Measurements from ENCODE around the gene ARRB2. TPM values are rescaled to one million over a fixed set of nuclear protein-coding genes. Genes with fewer than 3 reads are reported as not detected.

Gene ARRB2
- total and polyA plus RNA-seq, 2 experiments from 2014 or later: 37.3 to 45.0 TPM

DNA sequence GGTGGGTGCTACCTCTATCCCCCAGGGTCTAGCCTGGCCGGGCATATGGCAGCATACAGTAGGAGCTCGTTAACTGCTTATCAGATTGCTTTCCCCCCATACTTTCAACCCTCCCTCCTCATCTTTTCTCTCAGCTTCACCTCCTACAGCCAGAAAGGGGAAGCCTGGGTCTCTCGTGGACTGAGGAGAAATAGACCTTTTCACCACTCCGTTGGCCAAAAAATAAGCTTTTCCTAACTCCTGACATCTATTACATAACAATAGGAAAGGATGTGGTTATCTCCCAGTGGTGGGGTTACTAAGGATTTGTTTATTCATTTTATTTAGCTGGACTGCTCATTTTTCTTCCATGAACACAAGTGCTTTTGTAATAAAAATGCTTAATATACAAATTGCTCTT is 38.3 kb downstream of the ARRB2 start:
- Mint-ChIP-seq H3K27ac (no peak overlapping the region), H3K4me3 (no peak overlapping the region), H3K27me3 (ENCODE audit: insufficient read depth, low read depth, poor library complexity) (peaks cover 14% of the 10 kb centered on the region), H3K36me3 (ENCODE audit: low read depth) (no peaks in the 10 kb centered on the region), H3K4me1 (peaks cover 24% of the 10 kb centered on the region), H3K9me3 (no peaks in the 10 kb centered on the region; the same call in 2 of the 3 replicates)
- ATAC-seq: no peak
- H3K4me3 ChIP-seq: no peak overlapping the region
- no peak overlapping the region for H2AFZ ChIP-seq
- H3K27me3 ChIP-seq (ENCODE audit: insufficient read depth): no peaks in the 10 kb centered on the region
- H3K79me2 ChIP-seq (replicated peaks; ENCODE audit: insufficient read depth): no peaks in the 10 kb centered on the region
- no peak overlapping the region for H3K4me2 ChIP-seq
- no peak overlapping the region for H3K27ac ChIP-seq (ENCODE audit: low read depth)
- H3K9me2 ChIP-seq (ENCODE audit: insufficient read depth): no peaks in the 10 kb centered on the region
- H4K20me1 ChIP-seq (replicated peaks; ENCODE audit: insufficient read depth): no peaks in the 10 kb centered on the region
- no peak for DNase-seq (ENCODE audit: low spot score)
- H3F3A ChIP-seq (replicated peaks; ENCODE audit: low read depth): 0 out of 2 replicates have a peak, but pooled peaks cover 13% of the 10 kb centered on the region
- H3K4me1 ChIP-seq (ENCODE audit: insufficient read depth): peaks cover 11% of the 10 kb centered on the region
- TF ChIP-seq EZH2 (IDR thresholded peaks at IDR 0.05; ENCODE audit: low read depth, unreplicated experiment): no peak
- no peak for TF ChIP-seq EZH2phosphoT487 (IDR thresholded peaks at IDR 0.05; ENCODE audit: unreplicated experiment)
- TF ChIP-seq, protein P1, sequence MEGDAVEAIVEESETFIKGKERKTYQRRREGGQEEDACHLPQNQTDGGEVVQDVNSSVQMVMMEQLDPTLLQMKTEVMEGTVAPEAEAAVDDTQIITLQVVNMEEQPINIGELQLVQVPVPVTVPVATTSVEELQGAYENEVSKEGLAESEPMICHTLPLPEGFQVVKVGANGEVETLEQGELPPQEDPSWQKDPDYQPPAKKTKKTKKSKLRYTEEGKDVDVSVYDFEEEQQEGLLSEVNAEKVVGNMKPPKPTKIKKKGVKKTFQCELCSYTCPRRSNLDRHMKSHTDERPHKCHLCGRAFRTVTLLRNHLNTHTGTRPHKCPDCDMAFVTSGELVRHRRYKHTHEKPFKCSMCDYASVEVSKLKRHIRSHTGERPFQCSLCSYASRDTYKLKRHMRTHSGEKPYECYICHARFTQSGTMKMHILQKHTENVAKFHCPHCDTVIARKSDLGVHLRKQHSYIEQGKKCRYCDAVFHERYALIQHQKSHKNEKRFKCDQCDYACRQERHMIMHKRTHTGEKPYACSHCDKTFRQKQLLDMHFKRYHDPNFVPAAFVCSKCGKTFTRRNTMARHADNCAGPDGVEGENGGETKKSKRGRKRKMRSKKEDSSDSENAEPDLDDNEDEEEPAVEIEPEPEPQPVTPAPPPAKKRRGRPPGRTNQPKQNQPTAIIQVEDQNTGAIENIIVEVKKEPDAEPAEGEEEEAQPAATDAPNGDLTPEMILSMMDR (conservative IDR thresholded peaks at IDR 0.05; ENCODE audit: low read depth in 2 of 2): no peak
- no peak for TF ChIP-seq POLR2AphosphoS5 (IDR thresholded peaks at IDR 0.05; ENCODE audit: low read depth)
- no peak for TF ChIP-seq JUNB (IDR thresholded peaks at IDR 0.05; ENCODE audit: unreplicated experiment)
- no peak for TF ChIP-seq STAT1 (IDR thresholded peaks at IDR 0.05; ENCODE audit: unreplicated experiment)
- no peak for TF ChIP-seq CREB1 (CRISPR knock-in tag; IDR thresholded peaks at IDR 0.05; ENCODE audit: low read depth)
- TF ChIP-seq, protein P2, sequence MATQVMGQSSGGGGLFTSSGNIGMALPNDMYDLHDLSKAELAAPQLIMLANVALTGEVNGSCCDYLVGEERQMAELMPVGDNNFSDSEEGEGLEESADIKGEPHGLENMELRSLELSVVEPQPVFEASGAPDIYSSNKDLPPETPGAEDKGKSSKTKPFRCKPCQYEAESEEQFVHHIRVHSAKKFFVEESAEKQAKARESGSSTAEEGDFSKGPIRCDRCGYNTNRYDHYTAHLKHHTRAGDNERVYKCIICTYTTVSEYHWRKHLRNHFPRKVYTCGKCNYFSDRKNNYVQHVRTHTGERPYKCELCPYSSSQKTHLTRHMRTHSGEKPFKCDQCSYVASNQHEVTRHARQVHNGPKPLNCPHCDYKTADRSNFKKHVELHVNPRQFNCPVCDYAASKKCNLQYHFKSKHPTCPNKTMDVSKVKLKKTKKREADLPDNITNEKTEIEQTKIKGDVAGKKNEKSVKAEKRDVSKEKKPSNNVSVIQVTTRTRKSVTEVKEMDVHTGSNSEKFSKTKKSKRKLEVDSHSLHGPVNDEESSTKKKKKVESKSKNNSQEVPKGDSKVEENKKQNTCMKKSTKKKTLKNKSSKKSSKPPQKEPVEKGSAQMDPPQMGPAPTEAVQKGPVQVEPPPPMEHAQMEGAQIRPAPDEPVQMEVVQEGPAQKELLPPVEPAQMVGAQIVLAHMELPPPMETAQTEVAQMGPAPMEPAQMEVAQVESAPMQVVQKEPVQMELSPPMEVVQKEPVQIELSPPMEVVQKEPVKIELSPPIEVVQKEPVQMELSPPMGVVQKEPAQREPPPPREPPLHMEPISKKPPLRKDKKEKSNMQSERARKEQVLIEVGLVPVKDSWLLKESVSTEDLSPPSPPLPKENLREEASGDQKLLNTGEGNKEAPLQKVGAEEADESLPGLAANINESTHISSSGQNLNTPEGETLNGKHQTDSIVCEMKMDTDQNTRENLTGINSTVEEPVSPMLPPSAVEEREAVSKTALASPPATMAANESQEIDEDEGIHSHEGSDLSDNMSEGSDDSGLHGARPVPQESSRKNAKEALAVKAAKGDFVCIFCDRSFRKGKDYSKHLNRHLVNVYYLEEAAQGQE (IDR thresholded peaks at IDR 0.05; ENCODE audit: unreplicated experiment): no peak
- no peaks in the 10 kb centered on the region for H3K36me3 ChIP-seq (ENCODE audit: insufficient read depth)

DNA sequence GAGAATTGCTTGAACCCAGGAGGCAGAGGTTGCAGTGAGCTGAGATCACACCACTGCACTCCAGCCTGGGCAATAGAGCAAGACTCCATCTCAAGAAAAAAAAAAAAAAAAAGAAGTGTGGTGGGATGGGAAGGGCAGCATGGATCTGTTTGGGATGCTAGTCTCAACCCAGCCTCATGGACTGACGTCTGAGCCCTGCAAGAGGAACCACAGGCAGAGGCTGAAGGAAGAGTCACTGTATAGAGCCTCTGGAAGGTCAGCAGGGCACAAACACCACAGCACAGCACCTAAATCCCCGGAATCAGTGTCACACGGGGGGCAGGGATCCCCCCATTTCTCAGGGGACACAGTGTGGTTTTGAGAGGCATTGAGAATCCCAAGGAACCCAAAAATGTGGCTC is 40.2 kb downstream of the ARRB2 start:
- H3K36me3 ChIP-seq (ENCODE audit: insufficient read depth): no peaks in the 10 kb centered on the region
- no peak overlapping the region for H3K27ac Mint-ChIP-seq
- no peaks in the 10 kb centered on the region; the same call in 2 of the 3 replicates for H3K9me3 Mint-ChIP-seq
- no peaks in the 10 kb centered on the region for H3K36me3 Mint-ChIP-seq (ENCODE audit: low read depth)
- ATAC-seq (no peak), DNase-seq (ENCODE audit: low spot score) (no peak)
- no peak overlapping the region for H3K4me3 Mint-ChIP-seq
- H3F3A ChIP-seq (replicated peaks; ENCODE audit: low read depth): 0 out of 2 replicates have a peak, but pooled peaks cover 6% of the 10 kb centered on the region
- no peak overlapping the region for H3K27ac ChIP-seq (ENCODE audit: low read depth)
- H3K27me3 Mint-ChIP-seq (ENCODE audit: insufficient read depth, low read depth, poor library complexity): peaks cover 8% of the 10 kb centered on the region
- H3K4me3 ChIP-seq: no peak overlapping the region
- H3K79me2 ChIP-seq (replicated peaks; ENCODE audit: insufficient read depth): no peaks in the 10 kb centered on the region
- H4K20me1 ChIP-seq (replicated peaks; ENCODE audit: insufficient read depth): no peaks in the 10 kb centered on the region
- H3K4me1 Mint-ChIP-seq: peaks cover 19% of the 10 kb centered on the region
- H2AFZ ChIP-seq: no peak overlapping the region
- no peaks in the 10 kb centered on the region for H3K9me2 ChIP-seq (ENCODE audit: insufficient read depth)
- H3K27me3 ChIP-seq (ENCODE audit: insufficient read depth): no peaks in the 10 kb centered on the region
- H3K4me1 ChIP-seq (ENCODE audit: insufficient read depth): peaks cover 11% of the 10 kb centered on the region
- no peak overlapping the region for H3K4me2 ChIP-seq
- TF ChIP-seq EZH2 (IDR thresholded peaks at IDR 0.05; ENCODE audit: low read depth, unreplicated experiment): no peak
- no peak for TF ChIP-seq POLR2AphosphoS5 (IDR thresholded peaks at IDR 0.05; ENCODE audit: low read depth)
- no peak for TF ChIP-seq NANOG (IDR thresholded peaks at IDR 0.05; ENCODE audit: borderline replicate concordance)
- TF ChIP-seq JUNB (IDR thresholded peaks at IDR 0.05; ENCODE audit: unreplicated experiment): no peak
- TF ChIP-seq CREB1 (CRISPR knock-in tag; IDR thresholded peaks at IDR 0.05; ENCODE audit: low read depth): no peak
- TF ChIP-seq STAT1 (IDR thresholded peaks at IDR 0.05; ENCODE audit: unreplicated experiment): no peak
- TF ChIP-seq EZH2phosphoT487 (IDR thresholded peaks at IDR 0.05; ENCODE audit: unreplicated experiment): no peak
- TF ChIP-seq, protein P2 (IDR thresholded peaks at IDR 0.05; ENCODE audit: unreplicated experiment): no peak
- TF ChIP-seq ZNF331 (CRISPR knock-in tag; IDR thresholded peaks at IDR 0.05; ENCODE audit: low read depth): no peak
- TF ChIP-seq, protein P1 (conservative IDR thresholded peaks at IDR 0.05; ENCODE audit: low read depth in 2 of 2): no peak
- TF ChIP-seq ZNF114 (CRISPR knock-in tag; IDR thresholded peaks at IDR 0.05): no peak
